ENCODE data around the gene CCDC102B.

CCDC102B gene

GRCh38 chr18:68855491-68855890 lies 57.6 kb downstream of the CCDC102B start:
- Histone ChIP-seq H3K4me1 (ENCODE audit: insufficient read depth, poor library complexity, severe bottlenecking) (no peaks in the 10 kb centered on the region), H3K9me3 (ENCODE audit: severe bottlenecking) (no peaks in the 10 kb centered on the region), H3K27ac (ENCODE audit: poor library complexity, severe bottlenecking) (no peak overlapping the region), H3K36me3 (ENCODE audit: low read depth) (no peaks in the 10 kb centered on the region), H3K4me3 (ENCODE audit: severe bottlenecking) (no peak overlapping the region), H3K27me3 (ENCODE audit: insufficient read depth, poor library complexity, severe bottlenecking) (no peaks in the 10 kb centered on the region)
- TF ChIP-seq CTCF (IDR thresholded peaks at IDR 0.05; ENCODE audit: poor library complexity, severe bottlenecking): no peak
- DNase-seq (ENCODE audit: low spot score): no peak
- ATAC-seq (ENCODE audit: low read depth): no peak

- H3K36me3 ChIP-seq (ENCODE audit: low read depth): no peaks in the 10 kb centered on the region
- H3K27ac ChIP-seq (ENCODE audit: poor library complexity, severe bottlenecking): no peak overlapping the region
- H3K9me3 ChIP-seq (ENCODE audit: severe bottlenecking): no peaks in the 10 kb centered on the region
- ATAC-seq (ENCODE audit: low read depth) (no peak), DNase-seq (ENCODE audit: low spot score) (no peak)
- no peak overlapping the region for H3K4me3 ChIP-seq (ENCODE audit: severe bottlenecking)
- TF ChIP-seq CTCF (IDR thresholded peaks at IDR 0.05; ENCODE audit: poor library complexity, severe bottlenecking): no peak
- H3K4me1 ChIP-seq (ENCODE audit: insufficient read depth, poor library complexity, severe bottlenecking): no peaks in the 10 kb centered on the region
- no peaks in the 10 kb centered on the region for H3K27me3 ChIP-seq (ENCODE audit: insufficient read depth, poor library complexity, severe bottlenecking)
These were observed 63.5 kb downstream of the CCDC102B start for GRCh38 chr18:68861365-68861764.

- no peak for TF ChIP-seq CTCF (IDR thresholded peaks at IDR 0.05; ENCODE audit: poor library complexity, severe bottlenecking)
- ATAC-seq (ENCODE audit: low read depth) (no peak), DNase-seq (ENCODE audit: low spot score) (no peak)
- H3K27me3 ChIP-seq (ENCODE audit: insufficient read depth, poor library complexity, severe bottlenecking): no peaks in the 10 kb centered on the region
- H3K27ac ChIP-seq (ENCODE audit: poor library complexity, severe bottlenecking): no peak overlapping the region
- H3K4me1 ChIP-seq (ENCODE audit: insufficient read depth, poor library complexity, severe bottlenecking): no peaks in the 10 kb centered on the region
- no peak overlapping the region for H3K4me3 ChIP-seq (ENCODE audit: severe bottlenecking)
- H3K36me3 ChIP-seq (ENCODE audit: low read depth): no peaks in the 10 kb centered on the region
- no peaks in the 10 kb centered on the region for H3K9me3 ChIP-seq (ENCODE audit: severe bottlenecking)
These were observed 67.1 kb downstream of the CCDC102B start for GRCh38 chr18:68865021-68865420.

GRCh38 chr18:68865503-68865902 lies 67.6 kb downstream of the CCDC102B start:
- DNase-seq (ENCODE audit: low spot score) (no peak), ATAC-seq (ENCODE audit: low read depth) (no peak)
- Histone ChIP-seq H3K27me3 (ENCODE audit: insufficient read depth, poor library complexity, severe bottlenecking) (no peaks in the 10 kb centered on the region), H3K9me3 (ENCODE audit: severe bottlenecking) (no peaks in the 10 kb centered on the region), H3K4me3 (ENCODE audit: severe bottlenecking) (no peak overlapping the region), H3K4me1 (ENCODE audit: insufficient read depth, poor library complexity, severe bottlenecking) (no peaks in the 10 kb centered on the region), H3K27ac (ENCODE audit: poor library complexity, severe bottlenecking) (no peak overlapping the region), H3K36me3 (ENCODE audit: low read depth) (no peaks in the 10 kb centered on the region)
- TF ChIP-seq CTCF (IDR thresholded peaks at IDR 0.05; ENCODE audit: poor library complexity, severe bottlenecking): no peak

- no peak for ATAC-seq (ENCODE audit: low read depth)
These were observed 75.1 kb downstream of the CCDC102B start for GRCh38 chr18:68873003-68873402.

More at GRCh38 chr18:68873003-68873402, 75.1 kb downstream of the CCDC102B start:
- no peak for DNase-seq (ENCODE audit: low spot score)
- Histone ChIP-seq H3K4me1 (ENCODE audit: insufficient read depth, poor library complexity, severe bottlenecking) (no peaks in the 10 kb centered on the region), H3K9me3 (ENCODE audit: severe bottlenecking) (no peaks in the 10 kb centered on the region), H3K27ac (ENCODE audit: poor library complexity, severe bottlenecking) (no peak overlapping the region), H3K4me3 (ENCODE audit: severe bottlenecking) (no peak overlapping the region), H3K36me3 (ENCODE audit: low read depth) (no peaks in the 10 kb centered on the region), H3K27me3 (ENCODE audit: insufficient read depth, poor library complexity, severe bottlenecking) (no peaks in the 10 kb centered on the region)
- TF ChIP-seq CTCF (IDR thresholded peaks at IDR 0.05; ENCODE audit: poor library complexity, severe bottlenecking): no peak

Data from RWPE2 (cell line).